Placental epithelial cell (primary cell): ENCODE measurements around the gene KIF21A. TPM values are rescaled to one million over a fixed set of nuclear protein-coding genes. Genes with fewer than 3 reads are reported as not detected.

Experiments
- total RNA-seq: library from RNA; depleted of rRNA; stranded (reverse); fragments of >200 nt; gene quantifications from 2 replicates; pipeline ENCODE4 v1.2.3, GENCODE V29; 2012

Gene KIF21A
- total RNA-seq, result 5.5 and 9.2 TPM in 2 replicates

GRCh38 chr12:39443081-39443928 lies at the start of gene KIF21A:
TSS of gene KIF21A (minus strand) at chr12:39443120. CDS start at chr12:39442970, 150 bp downstream.

Other genes with a start within 250 kb of the KIF21A start
- gene ABCD2, start 176.7 kb upstream of the KIF21A start, total RNA-seq, result not detected in 2 replicates